ENCODE measurements around the gene KRTAP6-1.

Gene KRTAP6-1

GRCh38 chr21:30577766-30578165 lies 36.0 kb downstream of the KRTAP6-1 start:
- no peak for DNase-seq (ENCODE audit: low spot score)

- no peak for DNase-seq (ENCODE audit: low spot score)
These were observed 46.1 kb downstream of the KRTAP6-1 start for GRCh38 chr21:30567617-30568016.

- no peak for DNase-seq (ENCODE audit: low spot score)
These were observed 50.1 kb downstream of the KRTAP6-1 start for GRCh38 chr21:30563630-30564029.

Measured in COLO829 (cell line).